HG03460 (cell line): Measurements from ENCODE around the gene ARID4B.
"Not testable (repeated sequence)": the region's sequence is repeated elsewhere in the genome, so short reads cannot be mapped to it uniquely, and the experiment has no call there.

Experiments
- ATAC-seq: cut with Tn5 transposase; IDR thresholded peaks from one replicate; pipeline ENCODE4 v1.9.1; 2021; ENCODE audit not compliant: unreplicated experiment

ARID4B gene

DNA sequence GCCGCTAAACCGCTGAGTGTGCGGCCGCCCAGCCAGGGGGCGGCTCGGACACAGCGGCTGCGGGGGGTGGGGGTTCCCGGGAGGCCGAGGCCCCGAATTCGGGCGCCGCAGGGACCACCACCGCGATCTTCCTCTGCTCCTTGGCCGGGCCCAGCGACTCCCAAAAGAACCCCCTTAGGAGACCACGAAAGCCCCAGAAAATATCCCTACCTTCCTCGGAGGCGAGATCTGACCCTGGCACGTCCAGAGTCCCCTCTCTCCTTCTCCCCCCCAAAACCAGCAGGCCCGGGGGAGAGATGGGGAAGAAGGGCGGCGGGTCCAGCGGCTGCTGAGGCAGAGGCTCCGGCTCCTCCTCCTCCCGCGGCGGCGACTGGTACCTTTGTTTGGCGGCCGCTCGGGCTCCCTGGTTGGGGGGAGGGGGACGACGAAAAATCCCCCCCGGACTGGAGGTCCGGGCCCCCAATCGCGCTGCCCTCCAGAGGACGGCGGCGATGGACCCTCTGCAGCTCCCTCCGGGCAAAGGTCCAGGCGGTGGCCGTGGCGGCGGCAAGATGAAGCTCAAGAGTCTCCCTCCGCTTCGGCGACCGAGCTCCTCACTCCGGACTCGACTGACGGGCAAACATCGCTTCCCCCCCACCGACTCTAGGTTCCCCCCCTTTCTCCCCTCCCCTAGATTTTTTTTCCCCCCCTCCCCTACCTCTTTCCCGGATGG, at the start of gene ARID4B:
ARID4B (minus strand) TSS at position 621 of the 712 bp plus-strand sequence. CDS start 1,260 bp downstream, outside the sequence.
- peak; percentile 2 for ATAC-seq

DNA sequence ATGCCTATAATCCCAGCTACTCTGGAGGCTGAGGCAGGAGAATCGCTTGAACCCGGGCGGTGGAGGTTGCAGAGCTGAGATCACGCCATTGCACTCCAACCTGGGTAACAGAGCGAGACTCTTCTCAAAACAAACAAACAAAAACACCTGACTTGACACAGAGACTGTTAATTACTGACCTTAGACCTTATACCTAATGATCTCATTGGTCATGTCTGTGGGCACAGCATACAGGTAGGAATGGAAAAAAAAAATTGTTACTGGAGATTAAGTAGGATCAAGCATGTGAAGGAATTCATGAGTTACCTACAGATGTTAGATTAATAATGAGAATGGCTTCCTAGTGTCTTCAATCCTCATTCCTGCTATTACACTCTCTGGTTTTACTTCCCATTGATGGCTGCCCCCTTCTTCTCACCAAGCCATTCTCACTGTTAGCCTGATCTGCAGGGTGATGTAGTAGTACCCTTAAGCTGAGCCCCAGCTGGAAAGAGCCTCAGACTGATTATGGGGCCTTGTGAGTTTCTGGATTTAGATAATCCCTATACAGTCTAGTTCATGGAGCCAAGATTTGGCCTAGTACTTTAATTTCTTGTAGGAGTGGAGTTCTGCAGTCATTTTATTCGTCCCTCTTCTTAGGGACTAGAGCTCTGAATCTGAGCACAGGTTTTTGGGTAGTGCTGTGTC, 48.1 kb upstream of the ARID4B start:
- ATAC-seq, result no peak

DNA sequence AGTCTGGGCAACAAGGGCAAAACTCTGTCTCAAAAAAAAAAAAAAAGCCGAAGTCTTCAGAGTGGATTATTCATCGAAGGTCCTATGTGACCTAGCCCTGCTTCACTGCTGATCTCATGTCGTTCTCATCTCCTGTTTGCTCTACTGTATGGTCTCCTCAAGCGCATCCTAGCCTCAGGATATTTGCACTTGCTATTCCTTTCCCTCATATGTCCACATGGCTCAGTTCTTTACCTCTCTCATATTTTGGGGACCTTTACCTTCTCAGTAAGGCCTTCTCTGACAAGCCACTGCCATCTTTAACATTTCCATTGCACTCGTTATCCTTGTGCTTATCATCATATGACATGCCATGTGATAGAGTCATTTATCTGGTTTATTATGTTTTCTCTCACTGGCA, 41.8 kb upstream of the ARID4B start:
- no peak for ATAC-seq

DNA sequence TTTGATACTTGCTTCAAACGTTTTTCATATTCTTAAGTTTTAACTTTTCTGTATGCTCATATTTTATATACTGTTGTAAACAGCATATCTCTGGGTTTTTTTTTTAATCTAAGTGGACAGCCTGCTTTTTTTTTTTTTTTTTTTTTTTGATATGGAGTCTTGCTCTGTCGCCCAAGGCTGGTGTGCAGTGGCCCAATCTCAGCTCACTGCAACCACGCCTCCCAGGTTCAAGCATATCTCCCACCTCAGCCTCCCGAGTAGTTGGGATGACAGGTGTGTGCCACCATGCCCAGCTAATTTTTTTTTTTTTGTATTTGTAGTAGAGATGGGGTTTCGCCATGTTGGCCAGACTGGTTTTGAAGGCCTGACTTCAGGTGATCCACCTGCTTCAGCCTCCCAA, 40.4 kb upstream of the ARID4B start:
- no peak for ATAC-seq

DNA sequence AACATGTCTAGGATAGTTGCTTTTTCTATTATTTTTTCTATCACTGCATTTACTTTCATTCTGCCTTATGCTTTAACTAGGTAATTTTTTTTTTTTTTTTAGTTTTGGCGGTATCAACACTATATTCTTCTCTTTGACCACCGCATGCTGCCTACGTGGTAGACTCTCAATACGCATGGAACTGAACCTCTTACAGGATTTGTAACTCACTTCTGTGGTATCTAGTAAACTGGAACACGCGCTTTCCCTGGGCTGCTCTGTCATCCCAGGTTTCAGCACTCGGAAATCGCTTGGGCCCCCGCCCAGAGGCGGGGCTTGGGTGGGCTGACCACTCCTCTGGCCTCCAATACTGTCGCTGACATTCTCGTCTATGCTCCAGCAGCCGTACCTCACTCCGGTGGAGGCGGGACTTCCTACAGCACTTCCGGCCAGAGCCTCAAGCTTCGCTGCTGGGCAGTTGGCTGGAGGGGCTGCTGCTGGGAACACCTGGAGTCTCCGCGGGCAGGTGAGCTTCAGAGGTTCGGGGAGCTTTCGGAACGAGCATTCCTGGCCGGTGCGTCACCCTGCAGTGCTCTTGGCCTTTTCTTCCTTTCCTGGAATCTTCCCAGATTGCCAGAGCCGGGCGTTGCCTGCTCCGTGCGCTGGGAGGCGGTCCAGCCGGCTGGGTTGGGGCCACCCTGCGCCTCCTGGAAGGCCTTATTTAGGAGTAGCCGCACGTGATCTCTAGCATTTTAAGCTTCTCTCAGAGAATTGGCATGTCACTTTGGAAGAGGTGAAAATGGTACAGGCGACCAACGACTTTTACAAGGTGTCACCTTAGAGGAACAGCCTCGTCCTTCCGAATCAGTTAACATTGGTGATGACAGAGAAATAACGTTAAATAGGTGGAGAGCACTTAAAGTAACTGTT, 39.3 kb upstream of the ARID4B start, which contains the start of gene TBCE:
TBCE (plus strand) TSS at position 428 of the 909 bp plus-strand sequence. CDS start 12,623 bp downstream, outside the sequence.
- peak; percentile 100 for ATAC-seq

- no peak for ATAC-seq
Observed at GRCh38 chr1:235366286-235366685, 38.3 kb upstream of the ARID4B start.

DNA sequence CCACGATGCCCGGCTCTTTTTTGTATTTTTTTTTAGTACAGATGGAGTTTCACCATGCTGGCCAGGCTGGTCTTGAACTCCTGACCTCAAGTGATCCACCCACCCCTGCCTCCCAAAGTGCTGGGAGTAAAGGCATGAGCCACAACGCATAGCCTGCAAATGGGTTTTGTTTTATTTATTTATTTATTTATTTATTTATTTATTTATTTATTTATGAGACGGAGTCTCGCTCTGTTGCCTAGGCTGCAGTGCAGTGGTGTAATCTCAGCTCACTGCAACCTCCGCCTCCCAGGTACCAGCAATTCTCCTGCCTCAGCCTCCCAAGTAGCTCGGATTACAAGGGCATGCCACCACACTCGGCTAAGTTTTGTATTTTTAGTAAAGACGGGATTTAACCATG, 36.2 kb upstream of the ARID4B start:
- not testable (repeated sequence) for ATAC-seq

DNA sequence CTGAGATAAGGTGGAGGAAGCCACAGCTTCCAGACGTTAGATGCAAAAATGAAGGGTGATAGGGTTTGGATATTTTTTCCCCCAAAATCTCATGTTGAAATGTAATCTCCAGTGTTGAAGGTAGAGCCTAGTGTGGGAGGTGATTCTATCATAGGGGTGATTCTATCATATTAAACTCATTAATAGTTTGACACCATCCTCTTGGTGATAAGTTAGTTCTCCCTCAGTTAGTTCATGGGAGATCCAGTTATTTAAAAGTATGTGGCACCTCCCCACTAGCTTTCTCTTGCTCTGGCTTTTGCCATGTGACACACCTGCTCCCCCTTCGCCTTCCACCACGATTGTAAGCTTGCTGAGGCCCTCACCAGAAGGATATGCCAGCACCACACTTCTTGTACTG, 30.9 kb upstream of the ARID4B start:
- ATAC-seq, result no peak

DNA sequence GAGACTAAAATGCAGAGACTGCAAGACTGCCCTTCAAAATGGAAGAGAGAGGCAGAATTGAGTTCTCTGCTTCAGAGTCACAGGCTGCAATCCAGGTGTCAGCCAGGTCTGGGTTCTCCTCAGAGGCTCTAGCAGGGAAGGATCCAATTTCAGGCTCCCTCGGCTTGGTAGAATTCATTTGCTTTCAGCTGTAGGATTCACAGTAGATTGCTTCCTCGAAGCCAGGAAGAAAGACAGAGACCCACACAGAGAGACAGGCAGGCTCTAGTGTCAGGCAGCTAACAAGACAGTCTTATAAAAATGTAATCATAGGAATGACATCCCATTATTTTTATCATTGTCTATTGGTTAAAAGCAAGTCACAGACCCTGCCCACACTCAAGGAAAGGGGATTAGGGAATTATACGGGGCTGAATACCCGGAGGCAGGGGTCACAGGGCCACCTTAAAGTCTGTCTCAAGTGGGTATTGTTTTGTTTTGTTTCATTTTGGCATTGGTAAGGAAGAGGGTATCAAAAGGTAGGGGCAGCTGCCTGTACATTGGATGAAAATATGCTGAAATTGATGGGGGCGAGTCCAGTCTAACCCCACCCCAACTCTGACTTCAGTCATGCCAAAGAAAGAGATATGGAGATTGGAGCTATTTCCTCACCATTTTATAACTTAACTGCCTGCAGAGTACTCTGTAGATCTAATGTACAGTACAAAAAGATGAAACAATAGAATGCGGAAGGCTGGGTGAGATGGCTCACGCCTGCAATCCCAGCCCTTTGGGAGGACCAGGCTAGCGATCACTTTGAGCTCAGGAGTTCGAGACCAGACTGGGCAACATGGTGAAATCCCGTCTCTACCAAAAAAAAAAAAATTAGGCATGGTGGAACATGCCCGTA, 29.8 kb upstream of the ARID4B start:
- no peak for ATAC-seq

DNA sequence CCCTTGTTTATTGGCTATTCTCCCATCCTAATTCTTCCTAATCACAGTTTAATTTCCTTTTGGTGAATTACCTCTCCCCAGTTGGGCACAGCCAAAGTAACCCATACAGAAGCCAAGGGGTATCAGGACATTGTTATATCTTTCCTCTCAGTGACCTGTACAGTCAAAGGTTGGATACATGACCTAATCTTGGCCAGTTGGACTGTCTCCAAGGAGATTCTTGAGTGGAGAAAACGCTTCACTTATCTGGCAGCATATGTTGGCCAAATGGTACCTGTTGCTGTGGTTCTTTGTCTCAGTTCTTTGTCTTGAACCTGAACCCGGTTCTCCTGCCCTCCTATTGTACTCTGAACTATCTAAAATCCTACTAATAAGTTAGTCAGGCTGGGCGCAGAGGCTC, 23.9 kb upstream of the ARID4B start:
- ATAC-seq, result no peak

DNA sequence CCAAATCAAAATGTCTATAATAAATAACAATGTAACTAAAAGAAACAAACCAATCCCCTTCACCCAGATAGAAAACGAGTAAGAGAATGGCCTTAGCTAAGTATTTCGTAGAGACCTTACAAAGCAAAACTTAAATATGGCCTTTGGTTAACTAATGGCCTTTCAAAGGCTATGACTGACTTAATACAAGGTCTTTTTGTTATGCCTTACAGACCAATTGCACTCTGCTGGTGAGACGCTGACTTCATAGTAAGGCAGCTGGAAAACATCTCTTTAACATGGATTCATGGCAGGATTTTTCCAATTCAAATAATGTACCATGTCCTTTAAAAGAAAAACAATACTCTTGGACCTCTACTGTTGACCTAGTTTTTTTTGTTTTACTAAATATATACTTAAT, 23.5 kb upstream of the ARID4B start:
- ATAC-seq, result no peak

DNA sequence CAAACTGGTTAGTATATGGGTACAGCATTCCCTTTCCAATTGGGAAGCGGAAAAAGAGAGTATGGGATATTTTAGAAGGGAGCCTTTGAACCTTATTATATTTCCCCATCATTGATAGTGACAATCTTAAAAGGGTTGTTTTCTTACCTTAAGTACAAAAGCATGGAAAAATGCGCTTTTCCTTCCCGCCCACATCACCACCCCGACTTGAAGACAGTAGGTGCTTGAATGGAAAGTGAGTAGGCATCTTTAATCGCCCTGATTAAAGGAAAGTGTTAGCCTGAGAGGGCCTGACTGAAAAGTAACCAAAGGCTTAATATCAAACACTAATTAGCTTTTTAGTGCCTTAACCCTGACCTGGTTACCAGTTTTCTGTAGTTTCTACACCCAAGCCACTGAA, 15.7 kb upstream of the ARID4B start:
- ATAC-seq, result no peak

DNA sequence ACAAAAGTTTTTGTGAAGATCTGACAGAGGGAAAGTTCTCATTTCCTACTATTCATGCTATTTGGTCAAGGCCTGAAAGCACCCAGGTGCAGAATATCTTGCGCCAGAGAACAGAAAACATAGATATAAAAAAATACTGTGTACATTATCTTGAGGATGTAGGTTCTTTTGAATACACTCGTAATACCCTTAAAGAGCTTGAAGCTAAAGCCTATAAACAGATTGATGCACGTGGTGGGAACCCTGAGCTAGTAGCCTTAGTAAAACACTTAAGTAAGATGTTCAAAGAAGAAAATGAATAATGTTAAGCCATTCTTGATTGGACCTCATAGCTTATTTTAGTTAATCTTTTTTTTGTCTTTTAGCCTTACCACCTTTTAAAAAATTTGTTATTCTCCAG, 14.5 kb upstream of the ARID4B start:
- no peak for ATAC-seq

DNA sequence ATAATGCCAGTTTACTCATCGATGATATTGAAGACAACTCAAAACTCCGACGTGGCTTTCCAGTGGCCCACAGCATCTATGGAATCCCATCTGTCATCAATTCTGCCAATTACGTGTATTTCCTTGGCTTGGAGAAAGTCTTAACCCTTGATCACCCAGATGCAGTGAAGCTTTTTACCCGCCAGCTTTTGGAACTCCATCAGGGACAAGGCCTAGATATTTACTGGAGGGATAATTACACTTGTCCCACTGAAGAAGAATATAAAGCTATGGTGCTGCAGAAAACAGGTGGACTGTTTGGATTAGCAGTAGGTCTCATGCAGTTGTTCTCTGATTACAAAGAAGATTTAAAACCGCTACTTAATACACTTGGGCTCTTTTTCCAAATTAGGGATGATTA, 14.1 kb upstream of the ARID4B start:
- no peak for ATAC-seq

DNA sequence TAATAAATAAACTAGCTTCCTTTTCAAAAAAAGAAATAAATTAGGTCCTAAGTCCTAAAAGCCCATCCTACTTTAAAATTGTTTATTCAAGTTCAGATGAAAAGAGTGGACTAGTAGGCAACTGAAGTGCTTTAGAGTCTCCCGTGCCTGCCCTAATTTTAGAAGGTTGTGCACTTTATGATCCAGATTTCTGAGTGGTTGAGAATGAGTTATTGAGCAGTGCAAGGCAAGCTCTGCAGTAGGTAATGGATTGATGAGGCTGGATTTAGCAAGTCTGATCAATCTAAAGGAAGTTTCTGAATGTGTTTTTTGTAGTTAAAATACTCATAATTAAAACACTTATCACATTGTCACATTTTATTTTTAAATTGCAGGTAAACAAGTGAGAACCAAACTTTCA, 13.4 kb upstream of the ARID4B start:
- no peak for ATAC-seq

GRCh38 chr1:235339746-235340145, 11.8 kb upstream of the ARID4B start:
- no peak for ATAC-seq

DNA sequence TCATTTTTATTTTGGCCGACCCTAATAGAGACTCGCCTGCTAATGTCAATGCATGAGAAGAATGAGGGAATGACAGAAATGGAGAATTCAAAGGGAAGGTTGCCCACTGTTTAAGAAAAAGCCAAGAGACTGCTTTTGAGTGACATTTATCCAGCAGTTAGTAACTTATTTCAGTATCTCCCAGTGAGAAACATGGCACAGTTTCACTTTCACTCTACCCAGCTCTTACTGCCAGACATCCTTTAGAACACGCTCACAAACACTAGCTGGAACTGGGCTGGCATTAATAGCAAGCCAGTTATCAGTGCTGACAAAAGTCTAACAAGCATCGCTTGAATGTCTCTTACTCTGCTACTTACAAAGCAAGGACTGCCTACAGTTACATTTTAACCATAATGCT, 8.9 kb upstream of the ARID4B start:
- ATAC-seq, result no peak

GRCh38 chr1:235331401-235331800, 3.4 kb upstream of the ARID4B start:
- no peak for ATAC-seq

DNA sequence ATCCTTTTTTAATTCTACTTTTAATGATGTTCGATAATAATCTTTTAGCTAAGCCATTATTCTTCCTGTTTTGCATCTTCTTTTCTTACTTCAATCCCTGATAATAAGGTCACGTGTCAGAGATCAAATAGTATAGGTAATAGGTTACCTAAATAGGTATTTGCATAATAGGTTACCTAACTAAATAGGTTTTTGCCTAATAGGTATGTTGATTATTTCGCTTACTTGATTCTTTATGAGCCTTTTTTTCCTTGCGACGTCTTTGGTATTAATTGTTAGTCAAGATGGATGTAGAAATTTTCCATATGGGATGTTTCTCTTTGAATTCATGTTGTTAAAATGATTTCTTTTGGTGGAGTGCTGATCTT, 2.9 kb upstream of the ARID4B start:
- ATAC-seq, result no peak

DNA sequence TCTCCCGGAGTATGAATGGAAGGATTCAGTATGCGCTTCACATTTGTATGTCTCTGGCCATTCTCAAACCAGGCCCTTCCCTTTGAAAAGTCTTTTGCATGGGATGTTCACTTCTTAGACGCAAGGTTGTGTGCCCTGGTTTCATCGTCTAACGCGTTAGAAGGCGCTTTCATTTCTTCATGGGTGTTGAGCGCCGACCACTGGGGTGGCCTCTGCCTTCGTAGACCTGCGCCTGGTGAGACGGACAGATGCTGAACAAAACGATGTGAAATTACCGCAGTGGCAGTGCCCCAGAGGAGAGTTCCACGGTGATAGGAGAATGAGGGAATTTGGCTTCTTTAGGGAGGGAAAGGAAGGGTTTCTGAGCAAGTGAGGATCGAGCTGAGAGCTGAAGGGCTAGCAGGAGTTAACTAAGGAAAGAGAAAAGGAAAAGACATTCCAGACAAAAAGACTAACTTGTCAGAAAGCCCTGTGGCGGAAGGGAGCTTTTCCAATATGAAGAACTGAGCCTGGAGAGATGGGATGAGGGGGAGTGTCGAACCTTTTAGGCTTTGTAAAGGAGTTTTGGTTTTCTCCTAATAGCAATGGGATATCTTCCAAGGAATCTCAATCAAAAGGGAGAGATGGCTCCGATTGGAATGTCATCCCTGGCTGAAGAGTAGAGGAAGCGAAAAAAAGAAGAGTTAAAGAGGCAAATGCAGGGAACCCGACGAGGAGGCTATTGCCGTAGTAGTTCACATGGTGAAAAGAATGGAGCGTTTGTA, 1.3 kb upstream of the ARID4B start:
- peak; percentile 25 for ATAC-seq
